OCI-LY7 (cell line): ENCODE measurements around the gene DDX19B. TPM values are rescaled to one million over a fixed set of nuclear protein-coding genes. Genes with fewer than 3 reads are reported as not detected.
A peak's percentile ranks its signal among the peaks of the same experiment; 100 is the strongest.

Experiments used
- BruUV-seq: library from RNA; stranded (reverse); fragments of 400-500 nt; replicated peaks from 2 replicates; lab custom pipeline; 2021; lab: Mats Ljungman, UMichigan
- CTCF ChIA-PET: fragments of 300-600 bp; sonication (Branson Sonifier 250); formaldehyde crosslinking; loops from one replicate; lab custom pipeline; 2022; ENCODE audit warnings: antibody characterized with exemption; ENCODE audit not compliant: unreplicated experiment; lab: Charles Lee
- POLR2A ChIA-PET: fragments of 300-600 bp; sonication (Branson Sonifier 250); formaldehyde crosslinking; loops from one replicate; lab custom pipeline; 2022; ENCODE audit warnings: antibody characterized with exemption; lab: Charles Lee
- DNase-seq: peaks from one replicate; pipeline ENCODE4 v3.0.0-alpha.2; 2015; ENCODE audit warnings: low spot score
- H2AFZ ChIP-seq: fragments of 200-600 bp; sonication (generic), shearing (Covaris generic); 2 replicates; pipeline ENCODE4 v1.6.1; 2014; ENCODE audit warnings: mild to moderate bottlenecking, antibody characterized with exemption, low read length, moderate library complexity
- H3K27ac ChIP-seq: fragments of 200-600 bp; sonication (generic); 2 replicates; pipeline ENCODE4 v1.5.1; 2014; ENCODE audit warnings: mixed run types, low read depth, mild to moderate bottlenecking, moderate library complexity, low read length, inconsistent platforms; ENCODE audit not compliant: poor library complexity, severe bottlenecking
- H3K36me3 ChIP-seq: fragments of 200-600 bp; sonication (generic); 2 replicates; pipeline ENCODE4 v1.6.1; 2014; ENCODE audit warnings: mild to moderate bottlenecking, antibody characterized with exemption, low read length, moderate library complexity, mixed read lengths; ENCODE audit not compliant: insufficient read depth
- H3K4me1 ChIP-seq: fragments of 200-600 bp; sonication (generic); 2 replicates; pipeline ENCODE4 v1.5.1; 2014; ENCODE audit warnings: mild to moderate bottlenecking, low read length; ENCODE audit not compliant: insufficient read depth, poor library complexity, severe bottlenecking
- H3K4me2 ChIP-seq: fragments of 200-600 bp; sonication (generic); 2 replicates; pipeline ENCODE4 v1.6.1; 2014; ENCODE audit warnings: mild to moderate bottlenecking, low read length
- H3K4me3 ChIP-seq: fragments of 200-600 bp; sonication (generic); 2 replicates; pipeline ENCODE4 v1.5.1; 2014; ENCODE audit warnings: mild to moderate bottlenecking, low read depth, low read length; ENCODE audit not compliant: poor library complexity, severe bottlenecking
- H3K79me2 ChIP-seq: fragments of 200-600 bp; sonication (generic); 2 replicates; pipeline ENCODE4 v1.6.1; 2016; ENCODE audit warnings: low read depth, mild to moderate bottlenecking, low read length, moderate library complexity, mixed read lengths; ENCODE audit not compliant: insufficient read depth
- H3K9me2 ChIP-seq: fragments of 200-600 bp; sonication (generic); 2 replicates; pipeline ENCODE4 v1.6.1; 2016; ENCODE audit warnings: mild to moderate bottlenecking, low read length, mixed read lengths; ENCODE audit not compliant: insufficient read depth
- H3K9me3 ChIP-seq: fragments of 200-600 bp; sonication (generic); 2 replicates; pipeline ENCODE4 v1.6.1; 2014; ENCODE audit warnings: mild to moderate bottlenecking, mixed run types, low read length, mixed read lengths
- H4K20me1 ChIP-seq: fragments of 200-600 bp; sonication (generic); 2 replicates; pipeline ENCODE4 v1.6.1; 2014; ENCODE audit warnings: mild to moderate bottlenecking, antibody characterized with exemption, low read length, moderate library complexity, mixed read lengths; ENCODE audit not compliant: insufficient read depth
- EZH2phosphoT487 ChIP-seq: fragments of 200-600 bp; sonication (generic); IDR thresholded peaks from 2 replicates; pipeline ENCODE4 v1.6.1; 2018; ENCODE audit warnings: low read depth, borderline replicate concordance, mild to moderate bottlenecking, mixed run types, antibody characterized with exemption, low read length, moderate library complexity, mixed read lengths
- intact Hi-C: fragments of 100-400 bp; cut with micrococcal nuclease; formaldehyde crosslinking; loops from one replicate; pipeline ENCODE4 v1.10.0; 2022; ENCODE audit not compliant: unreplicated experiment
- total RNA-seq, 2 experiments: library from RNA; depleted of rRNA in 1 of 2; stranded (reverse); fragments of >200 nt in 1 of 2; shearing (Covaris generic) in 1 of 2; gene quantifications; 2 replicates each; pipeline ENCODE4 v1.2.3, GENCODE V29; 2014 to 2022
- TF ChIP-seq, protein P1 (sequence below): fragments of 200-600 bp; sonication (generic); conservative IDR thresholded peaks from 2 replicates; pipeline ENCODE4 v1.5.1; 2014; ENCODE audit warnings: mild to moderate bottlenecking, antibody characterized with exemption, low read length, moderate library complexity, mixed read lengths

DDX19B gene
- total RNA-seq, 2 experiments from 2014 or later: 18.7 to 22.8 TPM

DNA sequence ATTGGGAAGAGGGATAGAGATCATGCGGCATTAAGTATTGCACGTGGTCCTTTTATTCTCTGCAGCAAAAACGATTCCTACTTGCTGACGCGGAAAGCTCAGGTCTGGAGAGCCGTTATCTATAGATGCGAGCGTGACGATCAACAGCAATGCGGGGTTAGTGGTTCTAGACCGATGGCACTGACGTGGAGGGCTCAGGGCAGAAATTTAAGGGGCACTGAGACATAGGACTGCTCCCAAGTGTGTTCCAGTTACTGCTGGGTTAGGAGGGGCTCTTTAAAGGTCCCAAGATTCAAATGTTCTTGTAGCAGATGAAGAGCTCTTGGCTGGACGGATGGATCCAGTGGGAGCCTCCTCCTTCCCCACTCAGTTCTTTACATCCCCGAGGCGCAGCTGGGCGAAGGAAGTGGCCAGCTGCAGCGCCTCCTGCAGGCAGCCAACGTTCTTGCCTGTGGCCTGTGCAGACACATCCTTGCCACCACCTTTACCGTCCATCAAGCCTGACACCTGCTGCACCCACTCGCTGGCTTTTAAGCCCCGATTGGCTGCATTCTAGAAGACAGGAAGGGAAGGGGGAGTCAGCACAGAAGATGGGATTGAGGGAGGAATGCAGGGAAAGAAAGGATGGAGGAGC is 46.5 kb upstream of the DDX19B start:
- Histone ChIP-seq H3K4me2 (no peak overlapping the region), H3K9me3 (no peaks in the 10 kb centered on the region), H2AFZ (no peak overlapping the region), H3K4me1 (peaks cover 11% of the 10 kb centered on the region), H3K27ac (no peak overlapping the region), H3K79me2 (peaks cover 38% of the 10 kb centered on the region), H3K36me3 (peaks cover 80% of the 10 kb centered on the region), H4K20me1 (no peaks in the 10 kb centered on the region), H3K4me3 (peak overlapping the region; percentile 91), H3K9me2 (no peaks in the 10 kb centered on the region)
- peak; percentile 13 for DNase-seq
- ChIA-PET POLR2A (no interaction called here), CTCF (no interaction called here)
- BruUV-seq: TSS peak; percentile 27
- TF ChIP-seq EZH2phosphoT487: no peak
- TF ChIP-seq, protein P1, sequence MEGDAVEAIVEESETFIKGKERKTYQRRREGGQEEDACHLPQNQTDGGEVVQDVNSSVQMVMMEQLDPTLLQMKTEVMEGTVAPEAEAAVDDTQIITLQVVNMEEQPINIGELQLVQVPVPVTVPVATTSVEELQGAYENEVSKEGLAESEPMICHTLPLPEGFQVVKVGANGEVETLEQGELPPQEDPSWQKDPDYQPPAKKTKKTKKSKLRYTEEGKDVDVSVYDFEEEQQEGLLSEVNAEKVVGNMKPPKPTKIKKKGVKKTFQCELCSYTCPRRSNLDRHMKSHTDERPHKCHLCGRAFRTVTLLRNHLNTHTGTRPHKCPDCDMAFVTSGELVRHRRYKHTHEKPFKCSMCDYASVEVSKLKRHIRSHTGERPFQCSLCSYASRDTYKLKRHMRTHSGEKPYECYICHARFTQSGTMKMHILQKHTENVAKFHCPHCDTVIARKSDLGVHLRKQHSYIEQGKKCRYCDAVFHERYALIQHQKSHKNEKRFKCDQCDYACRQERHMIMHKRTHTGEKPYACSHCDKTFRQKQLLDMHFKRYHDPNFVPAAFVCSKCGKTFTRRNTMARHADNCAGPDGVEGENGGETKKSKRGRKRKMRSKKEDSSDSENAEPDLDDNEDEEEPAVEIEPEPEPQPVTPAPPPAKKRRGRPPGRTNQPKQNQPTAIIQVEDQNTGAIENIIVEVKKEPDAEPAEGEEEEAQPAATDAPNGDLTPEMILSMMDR: peak; percentile 71
- intact Hi-C loops: no loop called here

DNA sequence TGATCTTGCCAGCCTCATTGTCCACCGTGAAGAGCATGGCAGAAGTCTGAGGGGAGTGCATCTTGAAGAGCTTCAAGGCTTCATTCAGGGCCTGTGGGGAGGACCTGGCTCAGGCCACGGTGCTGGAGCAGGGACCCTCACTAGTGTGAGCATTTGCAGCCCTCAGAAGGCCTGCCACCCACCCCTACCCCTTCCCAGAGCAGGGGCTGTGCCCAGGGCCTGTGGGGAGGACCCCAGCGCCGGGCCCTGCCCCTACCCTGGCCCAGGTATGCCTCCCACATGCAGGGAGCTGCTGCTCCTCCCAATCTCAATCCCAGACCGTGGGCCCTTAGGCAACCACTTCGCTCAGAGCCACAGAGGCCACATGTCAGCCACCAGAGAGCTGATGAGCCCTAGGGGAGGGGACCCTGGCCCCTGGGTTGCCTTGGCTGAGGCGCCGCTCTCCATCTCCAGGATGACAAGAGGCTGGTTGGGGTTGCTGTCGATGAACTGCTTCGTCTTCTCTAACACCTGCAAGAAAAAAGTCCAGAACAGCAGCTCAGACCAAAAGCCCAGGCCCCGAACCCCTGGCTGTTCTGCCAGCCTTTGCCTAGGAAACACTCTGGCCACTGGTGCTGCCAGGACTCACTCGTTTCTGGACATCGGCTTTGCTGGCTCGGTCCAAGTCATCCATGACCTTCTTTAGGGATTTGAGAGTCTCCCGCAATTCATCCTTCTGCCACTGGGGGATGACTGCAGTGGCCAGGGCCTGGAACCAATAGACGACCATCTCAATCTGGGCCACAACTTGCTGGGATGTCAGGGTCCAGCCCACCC is 45.5 kb upstream of the DDX19B start:
- no peaks in the 10 kb centered on the region for H3K9me3 ChIP-seq
- no peak for TF ChIP-seq EZH2phosphoT487
- TF ChIP-seq, protein P1: peak; percentile 70
- intact Hi-C loops: no loop called here
- CTCF ChIA-PET: no interaction called here
- peak; percentile 50 for DNase-seq
- no peak overlapping the region for H3K4me2 ChIP-seq
- no peak overlapping the region for H3K27ac ChIP-seq
- POLR2A ChIA-PET: interaction anchor here (0.7 kb wide), 1 partner anchor 33 kb away, joined by 3 read pairs; no protein-coding TSS in a partner anchor
- H3K4me1 ChIP-seq: peaks cover 11% of the 10 kb centered on the region
- no peaks in the 10 kb centered on the region for H3K9me2 ChIP-seq
- peaks cover 86% of the 10 kb centered on the region for H3K36me3 ChIP-seq
- H4K20me1 ChIP-seq: no peaks in the 10 kb centered on the region
- no peak overlapping the region for H2AFZ ChIP-seq
- BruUV-seq: no TSS peak
- H3K79me2 ChIP-seq: peaks cover 28% of the 10 kb centered on the region
- no peak overlapping the region for H3K4me3 ChIP-seq
